HG03442 (cell line): ENCODE results near the gene MXD4.
"Not testable (repeated sequence)": the region's sequence is repeated elsewhere in the genome, so short reads cannot be mapped to it uniquely, and the experiment has no call there.

Source experiments
- ATAC-seq: cut with Tn5 transposase; IDR thresholded peaks from one replicate; pipeline ENCODE4 v1.9.1; 2021; ENCODE audit warnings: mild to moderate bottlenecking, moderate library complexity; ENCODE audit not compliant: unreplicated experiment

The MXD4 gene

GRCh38 chr4:2276581-2277325, 14.8 kb upstream of the MXD4 start:
- ATAC-seq, result no peak

DNA sequence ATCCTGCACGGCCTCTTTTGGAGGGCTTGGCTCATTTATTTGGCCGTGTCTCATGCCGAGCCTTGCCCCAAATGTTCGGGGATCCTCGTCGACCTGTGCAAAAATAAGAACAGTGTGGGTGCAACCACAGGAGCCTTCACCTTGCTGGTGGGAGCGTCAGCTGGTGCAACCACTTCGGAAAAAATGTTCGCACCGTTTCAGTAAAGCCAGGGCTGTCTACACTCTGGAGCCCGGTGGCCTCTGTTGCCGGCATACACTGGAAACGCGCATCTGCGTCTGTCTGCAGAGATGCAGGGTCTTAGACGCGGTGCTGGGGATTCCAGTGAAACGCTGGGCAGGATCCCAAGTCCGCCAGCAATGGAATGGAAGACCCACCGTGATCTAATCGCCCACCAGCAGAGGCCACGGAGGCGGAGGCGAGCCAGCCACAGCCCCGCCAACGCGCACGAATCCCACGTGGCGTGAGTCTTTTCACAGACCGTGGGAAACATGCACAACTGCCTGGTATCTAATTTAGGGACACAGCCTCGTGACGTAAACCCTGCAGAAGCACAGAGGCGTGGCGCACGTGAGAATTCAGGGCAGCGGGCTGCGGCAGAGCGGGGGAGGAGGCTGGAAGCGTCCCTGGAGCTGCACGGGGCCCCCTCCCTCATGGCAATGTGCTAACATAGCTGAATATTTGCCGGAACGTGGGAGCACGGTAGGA, 13.8 kb upstream of the MXD4 start:
- ATAC-seq, result no peak

DNA sequence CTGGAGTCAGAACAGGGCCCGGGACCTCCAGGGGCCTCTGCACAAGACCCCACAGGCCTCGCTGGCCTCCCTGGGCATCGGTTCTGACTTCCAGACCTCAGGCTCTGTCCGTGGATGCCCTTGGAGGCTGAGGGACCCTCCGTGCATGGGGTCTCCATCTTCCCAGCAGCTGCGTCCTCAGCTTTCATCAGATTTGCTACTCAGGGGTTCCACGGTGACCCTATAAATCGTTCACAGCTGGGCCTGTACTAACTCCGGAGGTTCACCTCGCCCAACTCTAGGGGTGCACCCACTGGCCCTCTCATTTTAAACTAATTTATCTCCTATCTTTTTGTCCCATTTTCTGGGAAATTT, 13.1 kb upstream of the MXD4 start:
- ATAC-seq, result not testable (repeated sequence)

DNA sequence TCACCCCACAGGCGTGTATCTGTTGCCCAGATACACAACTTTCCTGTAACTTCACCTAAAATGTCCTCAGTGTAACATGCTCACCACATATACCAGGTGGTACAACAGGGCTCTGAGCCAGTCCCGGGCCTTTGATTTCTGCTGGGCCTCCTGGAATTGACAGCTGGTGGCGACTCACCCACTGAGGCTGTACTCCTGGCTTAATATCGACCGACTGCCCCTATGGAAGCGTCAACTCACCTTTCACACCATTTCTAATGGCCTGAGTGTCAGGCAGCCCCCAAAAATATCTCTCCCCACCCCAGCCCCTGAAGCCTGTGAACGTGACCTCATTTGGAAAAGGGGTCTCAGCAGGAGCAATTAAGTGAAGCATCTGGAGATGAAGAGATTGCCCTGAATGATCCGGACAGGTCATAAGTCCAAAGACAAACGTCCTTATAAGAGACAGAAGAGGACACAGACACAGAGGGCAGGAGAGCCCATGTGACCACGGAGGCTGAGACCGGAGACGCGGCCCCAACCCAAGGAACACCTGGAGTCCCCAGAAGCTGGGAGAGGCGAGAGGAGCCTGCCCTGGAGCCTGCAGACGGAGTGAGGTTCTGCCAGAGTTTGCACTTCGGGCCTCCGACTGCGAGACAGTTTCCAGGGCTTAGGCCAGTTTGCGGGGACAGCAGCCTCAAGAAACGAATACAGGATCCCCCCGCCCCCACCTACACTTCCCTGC, 12.6 kb upstream of the MXD4 start:
- ATAC-seq, result no peak

DNA sequence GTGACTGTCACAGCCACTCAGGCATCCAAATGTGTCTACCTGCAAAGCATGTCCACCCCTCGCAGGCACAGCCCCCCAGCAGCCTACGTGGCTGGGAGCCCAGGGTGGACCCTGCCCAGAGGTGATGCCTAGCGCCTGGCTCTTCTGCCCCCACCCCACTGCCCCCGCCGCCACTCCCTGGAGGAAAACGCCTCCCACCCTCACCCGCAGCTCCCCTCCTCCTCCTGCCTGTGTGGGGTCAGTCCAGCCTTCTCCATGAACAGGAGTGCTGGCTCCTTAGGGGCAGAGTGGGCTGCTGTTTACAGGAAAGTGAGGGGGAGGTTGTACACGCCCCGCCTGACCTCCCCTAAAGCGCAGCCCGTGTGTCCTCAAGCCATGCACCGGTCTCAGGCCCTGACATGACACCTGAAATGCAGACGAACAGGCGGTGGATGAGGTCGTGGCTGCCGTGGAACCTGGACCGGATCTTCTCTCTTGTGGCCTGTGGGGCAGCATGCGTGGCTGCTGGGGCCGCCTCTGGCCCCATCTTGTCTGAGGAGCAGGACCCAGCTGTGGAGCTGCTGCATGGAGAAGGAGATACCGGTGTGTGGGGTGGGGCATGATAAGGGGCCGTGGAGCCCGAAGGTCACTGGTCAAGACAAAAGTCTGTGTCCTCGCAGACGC, 11.9 kb upstream of the MXD4 start:
- ATAC-seq, result no peak

- ATAC-seq, result no peak
These were observed 11.3 kb upstream of the MXD4 start for GRCh38 chr4:2273221-2273620.

DNA sequence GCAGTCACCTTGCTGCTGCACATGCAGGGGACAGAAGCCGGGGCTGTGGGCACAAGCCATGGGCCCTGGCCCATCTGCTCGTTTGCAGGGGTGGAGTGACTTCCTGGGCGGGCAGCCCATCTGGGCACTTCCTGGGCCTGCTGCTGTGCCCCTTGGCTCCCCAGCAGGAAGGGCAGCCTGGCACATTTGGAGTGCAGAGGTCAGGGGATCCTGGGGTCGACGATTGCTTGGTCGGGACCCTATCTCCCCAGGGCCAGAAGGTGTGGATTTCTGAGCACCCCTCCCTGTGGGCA, 10.9 kb upstream of the MXD4 start:
- ATAC-seq, result no peak

- ATAC-seq, result no peak
These were observed 10.3 kb upstream of the MXD4 start for GRCh38 chr4:2272026-2272827.

DNA sequence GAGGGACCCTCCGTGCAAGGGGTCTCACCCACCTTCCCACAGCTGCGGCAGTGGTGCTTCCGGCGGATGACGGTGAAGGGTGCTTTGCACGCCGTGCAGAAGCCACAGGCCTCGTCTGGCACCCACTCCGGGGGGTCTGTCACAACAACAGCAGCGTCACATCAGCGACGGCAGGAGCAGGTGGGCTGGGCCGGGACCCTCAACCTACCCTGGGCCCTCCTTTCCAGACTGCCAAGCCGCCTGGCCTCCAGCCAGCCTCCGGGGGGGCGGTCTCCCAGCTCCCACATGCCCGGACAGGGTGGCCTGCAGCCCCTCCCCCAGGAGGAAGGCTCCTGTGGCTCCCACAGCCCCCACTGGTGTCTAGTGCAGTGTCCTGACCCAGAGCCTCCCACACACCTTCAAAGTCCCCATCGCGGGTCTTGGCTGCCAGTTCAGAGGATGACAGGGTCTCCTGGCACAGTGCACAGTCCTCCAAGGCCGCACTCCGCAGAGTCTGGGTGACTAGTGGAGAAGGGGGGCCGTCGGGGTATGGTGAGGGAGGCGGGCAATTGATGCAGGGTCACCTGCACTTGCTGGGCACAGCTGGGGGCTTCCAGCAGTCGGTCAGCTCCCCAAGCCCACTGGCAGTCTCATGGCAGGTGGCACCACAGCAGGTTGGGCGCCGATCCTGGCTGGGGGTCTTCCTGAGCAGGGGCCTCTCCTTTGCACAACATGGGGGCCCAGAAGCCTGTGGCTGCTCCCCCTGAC, 9.5 kb upstream of the MXD4 start:
- ATAC-seq, result no peak

GRCh38 chr4:2270341-2271165, 8.6 kb upstream of the MXD4 start:
- no peak for ATAC-seq

DNA sequence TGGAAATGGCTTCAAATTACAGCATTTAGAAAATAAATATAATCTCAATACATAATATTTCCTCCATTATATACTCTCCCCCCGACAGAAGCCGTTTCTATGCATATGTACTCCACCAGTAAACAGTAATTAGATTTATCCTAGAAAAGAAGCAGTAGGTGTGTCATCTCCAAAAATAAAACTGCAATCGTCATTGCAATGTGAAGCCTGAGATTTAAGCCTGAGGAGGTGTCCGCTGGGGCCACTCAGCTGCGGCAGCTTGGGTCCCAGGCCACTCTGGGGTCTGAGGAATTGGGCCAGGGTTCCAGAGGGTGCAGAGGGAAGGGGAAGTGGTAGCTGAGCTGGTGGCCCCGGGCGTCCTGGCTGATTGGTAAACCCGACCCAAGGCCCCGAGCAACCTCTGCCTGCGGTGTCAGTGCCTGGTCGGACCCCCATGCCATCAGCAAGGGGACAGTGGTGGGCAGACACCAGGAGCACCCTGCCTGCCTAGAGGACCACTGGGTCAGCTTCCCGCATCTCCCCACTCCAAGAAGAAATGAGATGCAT, 7.8 kb upstream of the MXD4 start:
- ATAC-seq, result no peak

GRCh38 chr4:2269206-2269531, 7.3 kb upstream of the MXD4 start:
- ATAC-seq, result no peak

GRCh38 chr4:2268357-2269205, 6.7 kb upstream of the MXD4 start:
- no peak for ATAC-seq

- no peak for ATAC-seq
These were observed 5.9 kb upstream of the MXD4 start for GRCh38 chr4:2267841-2268240.

DNA sequence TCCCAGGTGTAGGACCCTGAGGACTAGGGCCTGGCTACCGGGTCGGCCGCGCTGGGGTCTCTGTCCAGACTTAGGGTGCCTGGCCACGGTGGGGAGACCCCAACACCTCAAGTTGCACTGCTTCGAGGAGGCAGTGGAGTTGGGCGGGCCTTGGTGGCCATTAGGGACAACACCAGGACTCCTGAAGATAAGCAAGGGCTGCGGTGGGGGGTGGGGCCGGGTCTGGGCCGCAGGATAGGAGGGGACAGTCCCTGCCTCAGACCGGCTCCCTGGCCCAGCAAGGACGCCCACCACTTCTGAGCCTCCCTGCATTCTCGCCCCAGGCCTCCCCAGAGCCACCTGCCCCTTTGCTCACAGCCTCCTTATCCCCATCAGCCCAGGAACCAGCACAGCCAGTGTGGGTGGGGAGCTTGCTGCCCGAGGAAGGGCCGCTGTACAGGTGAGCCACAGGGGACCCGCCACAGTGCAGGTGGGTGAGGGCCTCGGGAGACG, 5.5 kb upstream of the MXD4 start:
- ATAC-seq, result no peak

- ATAC-seq, result no peak
These were observed 4.9 kb upstream of the MXD4 start for GRCh38 chr4:2266821-2267220.

DNA sequence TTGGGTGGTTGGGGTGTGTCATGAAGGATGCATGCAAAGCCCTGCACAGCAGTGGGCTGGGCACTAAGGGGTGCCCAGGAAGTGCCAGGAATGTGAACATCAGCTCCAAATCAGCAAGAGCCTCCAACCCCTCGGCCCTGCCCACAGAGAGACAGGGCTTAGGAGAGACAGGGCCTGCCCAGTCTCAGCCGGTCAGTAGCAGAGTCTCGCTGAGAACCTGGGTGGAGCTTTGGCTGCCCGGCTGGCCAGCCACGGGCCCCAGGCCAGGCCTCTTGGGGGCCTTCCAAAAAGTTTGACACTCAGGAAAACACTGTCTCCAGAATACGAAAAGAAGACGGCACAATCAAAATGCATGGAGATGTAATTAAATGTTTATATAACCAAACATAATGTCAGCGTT, 4.3 kb upstream of the MXD4 start:
- ATAC-seq, result no peak
